ENCODE measurements around the gene HCST.

DNA sequence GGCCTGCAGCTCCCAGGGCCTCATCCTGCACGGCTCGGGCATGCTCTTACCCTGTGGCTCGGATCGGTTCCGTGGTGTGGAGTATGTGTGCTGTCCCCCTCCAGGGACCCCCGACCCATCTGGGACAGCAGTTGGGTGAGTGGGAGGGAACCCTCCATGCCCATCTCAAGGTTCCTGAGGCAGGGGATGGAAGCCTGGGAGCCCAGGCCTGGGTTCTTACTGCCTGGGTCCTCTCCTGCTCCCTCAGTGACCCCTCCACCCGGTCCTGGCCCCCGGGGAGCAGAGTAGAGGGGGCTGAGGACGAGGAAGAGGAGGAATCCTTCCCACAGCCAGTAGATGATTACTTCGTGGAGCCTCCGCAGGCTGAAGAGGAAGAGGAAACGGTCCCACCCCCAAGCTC lies 30.7 kb upstream of the HCST start:
- no peak for TF ChIP-seq CTCF (IDR thresholded peaks at IDR 0.05; ENCODE audit: low read depth, low read length, poor library complexity, severe bottlenecking)
- TF ChIP-seq EZH2phosphoT487 (IDR thresholded peaks at IDR 0.05; ENCODE audit: borderline replicate concordance, low read length) = no peak

Measured in DOHH2 (cell line).